ENCODE results near the gene SFMBT1.

The SFMBT1 gene

DNA sequence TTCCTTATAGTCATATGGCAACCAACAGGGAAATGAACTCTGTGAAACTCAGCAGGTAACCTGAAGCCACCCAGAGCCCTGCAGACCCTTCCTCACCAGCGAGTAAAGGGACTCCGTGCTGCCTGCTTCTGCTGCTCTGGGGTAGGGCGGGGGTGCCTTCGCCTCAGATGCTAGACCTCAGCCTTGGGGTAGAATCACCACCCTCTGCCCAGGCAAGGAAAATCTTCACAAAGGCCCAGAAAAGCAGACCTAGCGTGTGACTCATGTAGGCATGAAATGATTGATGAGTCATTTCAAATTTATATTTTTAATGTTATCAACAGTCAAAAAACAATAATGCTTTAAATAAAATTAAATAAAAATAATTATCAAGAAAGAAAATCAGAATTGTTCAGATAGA, 155.1 kb downstream of the SFMBT1 start:
- peak in 2 of 4 experiments; percentile 11 to 15 for DNase-seq (ENCODE audit: low read depth in 4 of 4, low spot score in 1 of 4)

DNA sequence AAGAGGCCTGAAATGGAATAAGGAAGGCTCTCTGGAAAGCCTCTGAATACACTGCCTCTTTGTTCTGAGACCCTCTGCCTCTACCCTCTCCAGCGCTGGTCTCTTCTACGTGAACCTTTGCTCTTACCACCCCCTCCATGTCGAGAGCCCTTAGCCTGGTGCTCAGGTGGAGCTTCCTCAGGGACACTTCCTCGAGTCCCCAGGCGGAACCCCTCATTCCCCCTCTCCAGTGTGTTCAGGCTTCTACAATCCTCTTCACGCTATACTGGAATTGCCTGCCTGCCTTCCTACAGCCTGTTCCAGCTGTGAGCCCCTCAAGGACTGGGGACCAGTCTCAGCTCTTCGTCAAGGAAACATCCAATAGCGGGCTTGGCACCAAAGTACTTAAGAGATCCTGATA, 156.0 kb downstream of the SFMBT1 start:
- DNase-seq (ENCODE audit: low read depth in 4 of 4, low spot score in 1 of 4) = no peak

DNA sequence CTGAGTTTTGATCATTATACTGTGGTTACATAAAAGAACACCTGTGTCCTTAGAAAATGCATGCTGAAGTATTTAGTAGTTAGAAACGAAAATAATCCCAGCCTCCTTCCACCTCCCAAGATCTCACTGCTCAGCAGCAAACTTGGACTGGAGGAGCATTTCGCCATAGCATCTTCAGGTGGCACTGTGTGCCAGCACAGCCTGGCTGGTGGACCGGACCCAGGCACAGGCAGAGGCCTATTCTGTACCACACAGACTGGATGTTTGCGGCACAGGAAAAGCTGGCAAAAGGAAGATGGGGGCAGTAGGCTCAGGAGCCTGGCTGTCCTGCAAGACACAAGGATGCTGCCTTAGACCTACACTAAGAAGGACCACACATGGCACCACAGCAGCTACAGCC, 158.7 kb downstream of the SFMBT1 start:
- DNase-seq (ENCODE audit: low read depth in 4 of 4, low spot score in 1 of 4) = no peak

DNA sequence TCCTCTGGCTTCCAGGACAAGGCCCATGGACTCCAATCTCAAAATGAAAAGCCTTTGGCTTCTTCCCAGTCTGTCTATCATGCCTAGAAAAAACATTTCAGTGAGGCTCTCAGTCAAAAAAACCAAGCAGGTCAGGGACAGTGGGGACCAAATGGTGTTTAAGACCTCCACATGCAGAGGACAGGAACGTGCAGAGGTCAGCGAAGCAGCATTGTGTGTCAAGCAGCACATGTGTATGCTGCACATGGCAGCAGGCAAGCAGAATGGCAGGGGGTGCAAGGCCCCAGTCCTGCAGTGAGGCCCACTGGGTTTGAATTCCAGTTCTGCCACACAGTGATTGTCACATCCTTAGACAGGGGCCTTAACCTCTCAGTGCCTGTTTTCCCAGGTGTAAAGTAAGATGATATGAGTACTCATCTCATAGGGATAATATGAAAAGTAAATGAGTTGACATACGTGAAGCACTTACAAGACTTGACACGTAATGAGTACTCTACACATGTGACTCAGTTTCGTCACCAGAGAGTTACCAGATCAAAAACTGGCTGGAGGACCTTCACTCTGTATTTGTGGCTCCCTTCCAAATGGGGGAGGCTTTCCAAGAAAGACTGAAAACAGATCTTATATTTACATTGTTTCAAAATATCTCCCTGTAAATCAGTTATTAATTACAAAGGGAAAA, 159.7 kb downstream of the SFMBT1 start:
- DNase-seq (ENCODE audit: low read depth in 4 of 4, low spot score in 1 of 4) = no peak

DNA sequence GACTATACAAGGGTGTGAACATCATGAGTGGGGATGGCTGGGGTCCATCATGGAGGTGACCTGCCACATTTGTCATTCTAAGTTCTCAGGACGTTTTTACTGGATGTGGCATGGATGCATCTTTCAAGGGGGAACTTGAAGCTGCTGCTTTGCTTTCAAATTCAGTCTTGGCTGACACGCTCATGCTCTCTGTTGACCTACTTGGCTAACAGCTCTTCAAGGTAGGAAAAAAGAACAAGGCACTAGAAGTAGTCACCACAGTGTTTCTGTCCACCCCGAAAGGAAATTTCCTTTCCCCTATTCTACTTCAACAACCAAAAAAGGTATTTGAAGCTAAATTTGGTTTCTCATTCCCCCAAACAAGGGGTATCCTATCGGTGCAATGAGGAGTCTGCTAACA, 163.5 kb downstream of the SFMBT1 start:
- no peak for DNase-seq (ENCODE audit: low read depth in 4 of 4, low spot score in 1 of 4)

DNA sequence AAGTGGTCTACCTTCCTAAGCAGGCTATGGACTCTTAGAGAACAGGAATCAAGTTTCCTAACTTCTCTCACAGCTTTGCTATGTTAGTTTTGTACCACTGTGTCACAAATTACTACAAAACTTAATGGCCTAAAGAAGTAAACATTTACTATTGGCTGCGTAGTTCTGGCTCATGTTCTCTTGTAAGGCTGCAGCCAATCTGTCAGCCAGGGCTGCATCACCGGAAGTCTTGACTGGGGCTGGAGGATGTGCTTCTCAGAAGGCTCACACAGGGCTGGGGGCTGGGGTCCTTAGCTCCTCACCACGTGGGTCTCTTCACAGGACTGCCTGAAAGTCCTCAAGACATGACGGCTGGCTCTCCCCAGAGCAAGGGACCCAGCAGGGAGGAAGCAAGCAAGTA, 164.0 kb downstream of the SFMBT1 start:
- DNase-seq (ENCODE audit: low read depth in 4 of 4, low spot score in 1 of 4) = no peak

DNA sequence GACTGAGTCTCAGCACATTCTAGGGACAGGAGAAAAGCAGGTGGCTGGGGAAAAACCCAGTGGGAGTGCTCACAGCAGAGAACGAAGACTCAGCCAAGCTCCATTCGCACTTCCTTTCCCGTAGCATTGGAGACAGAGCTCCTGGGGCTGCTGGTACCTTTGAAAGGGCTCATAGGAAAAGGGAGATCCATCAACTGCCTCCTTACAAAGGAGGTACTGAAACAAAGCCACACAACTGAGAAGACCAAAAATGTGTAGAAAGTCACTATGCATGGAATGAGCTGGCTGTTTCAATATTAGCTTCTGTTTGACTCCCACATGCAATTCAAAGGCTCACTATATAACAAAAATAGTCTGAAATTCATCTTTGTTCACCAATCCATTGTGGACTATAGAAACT, 165.4 kb downstream of the SFMBT1 start:
- DNase-seq (ENCODE audit: low read depth in 4 of 4, low spot score in 1 of 4) = no peak

DNA sequence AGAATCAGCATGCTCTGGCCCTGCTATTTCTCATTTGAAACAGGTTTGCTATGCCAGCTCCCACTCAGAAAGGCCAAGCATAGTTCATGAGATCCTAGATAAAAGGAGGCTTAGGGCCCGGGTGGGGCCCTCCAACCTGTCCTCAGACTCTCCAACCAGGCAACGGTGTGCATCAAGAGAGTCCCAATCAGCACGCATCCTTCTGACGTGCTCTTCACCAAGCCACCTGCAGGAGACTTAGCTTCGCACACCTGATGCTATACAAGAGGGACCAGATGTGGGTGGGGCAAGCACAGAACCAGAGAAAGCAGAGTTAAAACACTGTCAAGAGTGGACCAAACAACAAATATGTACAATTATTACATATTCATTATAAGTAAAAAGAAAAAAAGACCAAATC, 165.8 kb downstream of the SFMBT1 start:
- no peak for DNase-seq (ENCODE audit: low read depth in 4 of 4, low spot score in 1 of 4)

DNA sequence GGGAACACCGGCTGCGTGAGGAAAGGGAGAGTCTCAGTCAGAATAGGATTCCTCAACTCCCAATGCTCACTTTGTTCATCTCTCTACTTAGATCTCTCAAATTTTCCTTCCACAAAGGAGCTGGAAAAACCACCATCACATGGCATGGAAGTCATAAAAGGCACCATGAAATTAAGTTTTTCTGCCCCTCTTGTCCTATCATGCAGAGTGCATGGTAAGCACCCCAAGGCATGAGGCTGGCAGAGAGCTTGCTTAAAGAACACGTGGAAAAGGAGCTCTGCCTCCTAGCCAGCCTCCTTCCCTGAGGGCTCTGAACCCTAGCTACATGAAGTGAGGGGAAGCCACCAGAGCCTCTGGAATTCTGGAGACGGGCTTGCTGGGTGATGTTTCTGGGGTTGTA, 166.3 kb downstream of the SFMBT1 start:
- DNase-seq (ENCODE audit: low read depth in 4 of 4, low spot score in 1 of 4) = no peak

DNA sequence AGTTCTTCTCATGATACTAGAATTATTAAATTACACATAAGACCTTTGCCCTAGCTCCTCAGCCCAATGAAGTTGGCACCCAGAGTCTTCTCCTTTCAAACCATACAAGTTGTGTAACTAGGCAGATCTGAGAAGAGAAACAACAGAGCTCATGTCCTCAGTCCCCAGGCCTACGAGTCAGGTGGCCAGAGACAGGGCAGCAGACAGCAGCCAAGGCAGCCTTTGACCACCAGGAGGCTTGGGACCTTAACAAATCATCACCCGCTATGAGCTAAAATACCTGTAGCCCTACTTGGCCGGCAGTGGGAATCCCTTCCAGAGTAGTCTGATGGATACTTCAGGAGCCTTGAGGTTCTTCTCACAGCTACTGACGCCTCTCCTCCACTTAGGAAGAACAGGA, 166.8 kb downstream of the SFMBT1 start:
- no peak for DNase-seq (ENCODE audit: low read depth in 4 of 4, low spot score in 1 of 4)

DNA sequence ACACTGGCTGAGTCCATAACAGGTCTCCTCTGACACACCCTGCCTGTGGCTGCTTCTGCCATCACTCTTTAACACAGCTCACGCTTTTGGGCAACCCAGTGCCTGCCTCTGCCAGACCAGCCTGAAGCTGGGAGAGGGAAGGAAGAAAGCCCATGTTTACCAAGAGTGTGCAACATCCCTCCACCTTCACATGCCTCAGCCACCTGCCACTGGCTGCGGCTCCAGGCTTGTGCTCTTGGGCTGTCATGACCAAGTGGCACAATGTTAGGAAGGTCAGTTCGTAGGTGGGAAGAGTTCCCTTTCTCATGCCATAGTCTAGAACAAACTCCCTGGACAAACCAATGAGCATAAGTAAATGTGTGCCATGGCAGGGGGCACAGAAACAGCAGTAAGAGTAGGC, 168.8 kb downstream of the SFMBT1 start:
- DNase-seq (ENCODE audit: low read depth in 4 of 4, low spot score in 1 of 4) = no peak

DNA sequence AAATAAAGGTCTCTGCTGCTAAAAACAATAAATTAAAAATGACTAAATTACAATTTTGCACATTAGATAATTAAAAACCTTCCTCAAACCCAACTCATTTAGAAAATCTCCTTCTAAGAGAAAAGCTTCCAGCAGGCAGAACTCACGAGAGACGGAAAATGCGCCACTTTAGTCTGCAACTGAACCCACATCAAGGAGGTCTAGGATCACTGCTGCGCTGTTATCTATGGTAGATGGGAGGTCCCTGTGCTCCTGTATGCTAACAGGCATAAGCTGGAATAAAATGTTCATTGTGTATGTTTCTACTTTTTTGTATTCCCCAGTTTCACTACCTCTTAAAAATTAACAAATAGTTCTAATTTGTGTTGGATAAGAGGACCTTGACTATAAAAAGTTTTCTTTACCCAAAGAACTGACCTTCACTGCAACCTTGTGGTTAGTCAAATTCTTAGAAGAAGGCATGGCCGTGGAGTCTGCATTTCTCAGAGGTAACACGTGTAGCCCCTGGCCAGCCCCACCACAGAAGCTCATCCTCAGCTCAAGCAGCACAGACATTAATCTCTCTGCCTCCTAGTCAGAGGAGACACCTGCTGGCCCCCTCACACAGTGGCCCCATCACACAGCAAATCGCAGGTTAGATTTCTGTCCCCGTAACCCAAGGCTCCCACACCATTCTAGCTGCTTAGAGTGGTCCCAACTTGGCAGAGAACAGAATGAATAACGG, 170.8 kb downstream of the SFMBT1 start:
- no peak for DNase-seq (ENCODE audit: low read depth in 4 of 4, low spot score in 1 of 4)

DNA sequence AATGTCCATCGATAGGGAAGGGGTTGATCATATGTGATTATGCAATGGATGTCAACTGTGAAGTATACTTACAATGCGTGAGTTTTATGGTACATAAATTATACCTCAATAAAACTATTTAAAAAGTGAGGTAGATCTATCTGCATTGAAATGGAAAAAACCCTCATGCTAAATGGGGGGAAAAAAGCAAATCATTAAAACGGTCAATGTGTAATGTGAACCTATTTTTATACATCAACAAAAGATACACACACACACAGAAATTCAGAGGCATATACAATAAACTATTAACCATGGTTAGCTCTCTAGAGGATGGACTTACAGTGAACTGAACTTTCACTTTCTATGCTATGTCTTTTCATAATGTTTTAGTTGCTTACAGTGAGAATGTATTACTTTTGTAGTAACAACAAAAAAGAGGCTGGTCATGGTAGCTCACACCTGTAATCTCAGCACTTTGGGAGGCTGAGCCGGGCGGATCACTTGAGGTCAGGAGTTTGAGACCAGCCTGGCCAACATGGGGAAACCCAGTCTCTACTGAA, 171.6 kb downstream of the SFMBT1 start:
- no peak for DNase-seq (ENCODE audit: low read depth in 4 of 4, low spot score in 1 of 4)

DNA sequence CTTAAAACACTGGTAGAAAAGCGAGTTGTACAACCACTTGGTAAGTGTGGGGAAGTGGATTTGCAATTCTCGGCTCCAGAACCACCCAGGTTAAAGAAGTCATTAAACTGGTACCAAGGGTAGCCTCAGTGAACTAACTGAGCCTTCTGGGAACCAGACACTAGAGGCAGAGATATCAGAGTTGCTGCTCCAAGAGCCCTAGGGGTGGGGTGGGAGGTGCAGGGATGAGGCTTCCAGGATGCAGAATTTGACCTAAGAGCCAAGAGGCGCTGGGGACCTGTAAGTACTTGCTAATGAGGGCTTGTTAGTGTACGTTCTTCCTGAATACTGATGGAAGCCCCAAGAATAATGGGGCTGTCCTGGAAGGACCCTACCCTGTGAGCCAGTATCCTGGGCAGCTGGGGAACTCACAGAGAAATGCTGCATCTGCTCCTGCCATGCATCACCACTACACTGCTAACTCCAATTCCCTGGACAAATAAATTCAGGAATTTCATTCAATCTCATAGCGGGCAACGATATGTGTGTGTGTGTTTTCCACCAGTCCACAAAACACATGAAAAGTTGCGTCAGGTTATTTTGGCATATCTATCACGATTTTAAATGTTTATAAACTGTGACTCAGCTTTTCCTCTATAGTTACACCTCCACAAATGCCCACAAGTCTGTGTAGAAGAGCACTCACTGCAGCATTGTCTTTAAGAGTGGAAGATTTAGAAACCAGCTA, 172.3 kb downstream of the SFMBT1 start:
- no peak for DNase-seq (ENCODE audit: low read depth in 4 of 4, low spot score in 1 of 4)

DNA sequence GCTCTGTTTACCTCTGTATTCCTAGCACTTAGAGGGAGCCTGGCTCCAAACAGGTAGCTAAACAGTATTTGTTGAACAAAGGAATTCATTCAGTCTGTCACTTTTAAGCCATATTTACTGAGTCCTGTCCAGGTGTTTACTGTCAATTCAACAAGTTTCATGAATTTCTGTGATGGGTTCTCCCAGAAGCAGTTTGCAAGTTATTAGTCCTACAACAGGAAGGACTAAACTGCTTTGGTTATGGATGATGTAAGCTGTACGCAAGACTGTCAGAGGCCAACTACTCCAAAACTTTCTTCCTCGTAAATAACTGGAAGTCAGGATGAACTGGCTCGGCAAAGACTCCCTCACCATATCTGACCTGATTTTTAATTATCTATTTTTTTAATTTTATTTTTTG, 173.6 kb downstream of the SFMBT1 start:
- DNase-seq (ENCODE audit: low read depth in 4 of 4, low spot score in 1 of 4) = no peak

DNA sequence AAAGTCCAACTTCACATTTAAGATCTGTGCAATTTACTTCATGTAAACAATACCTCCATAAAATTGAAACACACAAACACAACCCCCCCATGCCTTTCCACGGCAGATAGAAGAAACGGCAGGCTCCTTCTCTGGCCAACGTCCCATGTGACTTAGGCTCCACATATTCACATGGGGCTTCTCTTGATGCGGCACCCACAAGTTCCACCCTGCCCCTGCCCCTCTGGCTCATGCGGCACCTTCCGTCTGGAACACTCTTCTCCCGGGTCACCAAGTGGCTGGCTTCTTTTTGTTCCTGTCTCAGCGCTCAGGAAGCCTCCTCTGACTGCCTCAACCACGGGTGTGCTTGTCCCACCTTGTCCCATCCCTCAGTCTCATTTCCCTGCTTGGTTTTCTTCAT, 174.1 kb downstream of the SFMBT1 start:
- no peak for DNase-seq (ENCODE audit: low read depth in 4 of 4, low spot score in 1 of 4)

DNA sequence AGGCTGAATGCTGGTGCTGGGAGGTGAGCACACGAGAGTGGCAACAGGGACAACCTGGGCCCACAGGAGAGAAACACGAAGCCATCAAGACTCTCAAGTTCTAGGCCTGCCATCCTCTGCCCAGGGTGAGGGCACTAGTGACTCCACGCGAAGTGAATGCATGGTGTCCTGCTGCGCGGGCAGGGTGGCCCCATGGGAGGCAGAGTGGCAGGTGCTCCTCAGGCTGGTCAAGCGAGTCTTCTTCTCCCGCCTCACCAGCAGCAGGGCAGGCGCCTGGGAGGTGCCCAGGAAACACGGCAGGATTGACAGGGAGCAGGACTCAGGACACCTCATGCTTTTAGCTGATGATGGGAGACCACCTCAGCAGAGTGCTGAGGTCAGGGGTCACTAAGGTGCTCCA, 175.4 kb downstream of the SFMBT1 start:
- no peak for DNase-seq (ENCODE audit: low read depth in 4 of 4, low spot score in 1 of 4)

DNA sequence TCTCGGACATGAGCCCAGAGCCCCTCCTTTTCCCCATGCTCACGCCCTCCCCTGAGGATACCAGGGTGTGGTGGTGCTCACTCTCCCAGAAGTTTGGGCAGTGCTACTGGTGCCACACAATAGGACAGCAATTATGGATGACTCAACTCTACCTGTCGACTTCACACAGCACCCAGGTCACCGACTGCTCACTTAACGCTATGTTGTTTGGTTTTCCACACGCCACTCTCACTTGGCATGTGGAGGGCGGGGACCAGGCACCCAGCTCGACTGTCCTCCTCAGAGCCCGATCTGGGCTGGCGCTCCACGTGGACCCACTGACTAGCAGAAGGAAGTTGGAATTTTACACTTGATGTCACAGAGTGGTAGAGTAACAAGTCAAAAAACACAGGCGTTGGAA, 179.4 kb downstream of the SFMBT1 start:
- no peak for DNase-seq (ENCODE audit: low read depth in 4 of 4, low spot score in 1 of 4)

DNA sequence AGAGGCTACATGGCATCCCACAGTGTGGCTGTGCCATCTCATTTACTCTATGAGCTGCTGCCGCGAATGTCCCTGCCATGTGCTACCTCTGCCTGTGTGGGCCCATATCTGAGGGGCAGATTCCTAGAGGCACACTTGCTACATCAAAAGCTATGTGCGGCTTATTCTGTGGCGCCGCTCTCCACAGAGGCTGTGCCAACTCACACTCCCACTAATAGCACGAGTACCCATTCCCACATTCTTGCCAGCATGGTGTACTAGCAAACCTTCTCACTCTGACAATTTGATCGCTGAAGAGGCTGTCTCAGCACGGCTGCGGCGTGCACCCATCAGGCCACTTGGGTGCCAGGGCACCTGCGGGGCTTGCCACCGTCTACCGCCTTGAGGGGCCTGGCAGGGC, 179.9 kb downstream of the SFMBT1 start:
- DNase-seq (ENCODE audit: low read depth in 4 of 4, low spot score in 1 of 4) = no peak

DNA sequence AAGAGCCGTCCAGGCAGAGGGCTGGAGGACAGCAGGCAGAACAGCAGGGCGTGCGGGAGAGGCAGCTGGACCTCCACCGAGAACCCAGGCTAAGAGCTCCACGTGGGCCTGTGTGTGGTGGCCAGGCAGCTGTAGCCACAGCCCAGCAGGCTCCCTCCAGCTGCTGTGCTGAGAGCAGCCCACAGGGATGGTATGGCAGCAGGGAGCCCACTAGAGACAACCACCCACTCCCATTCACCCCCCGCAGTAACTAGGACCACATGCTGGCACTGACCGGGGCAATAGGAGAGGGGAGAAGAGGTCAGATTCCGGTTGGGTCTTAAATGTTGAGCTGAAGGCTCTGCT, 185.5 kb downstream of the SFMBT1 start:
- no peak for DNase-seq (ENCODE audit: low read depth in 4 of 4, low spot score in 1 of 4)

DNA sequence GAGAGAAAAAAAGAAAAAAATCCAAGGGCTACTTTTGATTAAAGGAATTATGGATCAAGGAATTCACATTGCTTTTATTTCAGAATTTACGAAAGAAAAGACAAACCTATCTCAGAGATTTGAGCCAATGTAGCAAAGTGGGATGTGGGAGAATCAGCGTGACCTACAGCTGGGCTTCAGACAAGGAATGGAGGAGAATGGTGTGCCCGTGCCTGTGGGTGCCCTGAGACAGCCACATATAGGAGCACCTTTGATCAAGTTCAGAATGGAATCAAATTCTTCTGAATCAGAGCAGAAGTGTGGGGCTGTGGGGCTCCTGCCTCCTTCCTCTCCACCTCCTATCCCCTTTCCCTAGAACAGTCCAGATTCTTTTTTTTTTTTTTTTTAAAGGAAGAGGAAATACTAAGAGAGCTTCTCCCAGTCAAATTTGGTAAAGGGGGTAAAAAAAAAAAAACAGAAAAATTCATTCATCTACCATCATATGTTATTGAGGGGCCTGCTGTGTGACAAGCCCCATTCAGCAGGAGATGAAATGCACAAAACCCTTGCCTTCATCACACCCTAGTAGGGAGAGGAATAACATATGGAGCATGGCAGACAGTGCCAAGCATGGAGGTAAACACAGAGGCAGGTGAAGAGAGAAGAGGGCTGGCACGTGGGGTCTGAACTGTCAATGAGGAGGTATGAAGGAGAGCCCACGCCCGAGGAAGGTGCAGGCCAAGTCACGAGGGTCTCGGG, 186.0 kb downstream of the SFMBT1 start:
- no peak for DNase-seq (ENCODE audit: low read depth in 4 of 4, low spot score in 1 of 4)

DNA sequence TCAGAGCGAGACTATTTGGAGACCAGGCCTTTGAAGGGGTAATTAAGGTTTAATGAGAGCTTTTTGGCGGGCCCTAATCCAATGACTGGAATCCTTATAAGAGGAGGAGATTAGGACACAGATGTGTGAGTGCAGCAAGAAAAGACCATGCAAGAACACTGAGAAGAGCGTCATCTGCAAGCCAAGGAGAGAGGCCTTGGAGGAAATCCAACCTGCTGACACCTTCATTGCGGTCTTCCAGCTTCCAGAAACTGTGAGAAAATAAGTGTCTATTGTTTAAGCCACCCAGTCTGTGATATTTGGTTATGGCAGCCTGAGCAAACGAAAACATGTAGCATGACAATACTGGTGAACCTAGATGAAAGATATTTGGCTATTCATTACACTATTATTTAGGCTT, 188.0 kb downstream of the SFMBT1 start:
- DNase-seq (ENCODE audit: low read depth in 4 of 4, low spot score in 1 of 4) = no peak

All from stimulated activated CD4-positive, alpha-beta T cell treated with anti-CD3 and anti-CD28 coated beads, Interleukin-1b, Interleukin-23, amount 100 ng/mL, for 24 hours (primary cell).